H1 (cell line): ENCODE data around the gene ATP5PB. TPM values are rescaled to one million over a fixed set of nuclear protein-coding genes. Genes with fewer than 3 reads are reported as not detected.

Source experiments
- CHD2 ChIP-seq: IDR thresholded peaks from 2 replicates; pipeline ENCODE4 v1.6.1; 2012; ENCODE audit warnings: low read length, improper control_type of control experiment
- CTBP2 ChIP-seq: IDR thresholded peaks from 2 replicates; pipeline ENCODE4 v1.7.0; 2011; ENCODE audit warnings: borderline replicate concordance, mild to moderate bottlenecking, moderate library complexity, mixed read lengths, low read length; ENCODE audit not compliant: insufficient read depth, insufficient read length
- RXRA ChIP-seq: IDR thresholded peaks from 2 replicates; pipeline ENCODE4 v1.6.1; 2011; ENCODE audit warnings: low read depth, mild to moderate bottlenecking, low read length, moderate library complexity; ENCODE audit not compliant: insufficient read depth
- polyA plus RNA-seq, 7 experiments: library from polyadenylated mRNA; depleted of rRNA in 3 of 7; stranded (reverse) in 5 of 7; unstranded in 2 of 7; fragments of >200 nt in 5 of 7; fragments of 200-250 nt in 2 of 7; gene quantifications; 1 replicate in 5 of 7; 2 replicates in 1 of 7; 4 replicates in 1 of 7; pipeline versions ENCODE4 v1.2.1 to v1.2.3, GENCODE V29; 2011 to 2013; ENCODE audit warnings: missing spikeins in 2 of 7, mixed read lengths in 2 of 7
- total RNA-seq: library from RNA; stranded (reverse); fragmentation: NEBNext Ultra II Directional; extraction: Animal tissue kit (Norgen Biotek cat#: 25700); gene quantifications from 2 replicates; pipeline ENCODE4 v1.2.1, GENCODE V29; 2021
- TF ChIP-seq, protein P1 (sequence below): IDR thresholded peaks from 2 replicates; pipeline ENCODE4 v1.6.1; 2011; ENCODE audit warnings: low read length, improper control_type of control experiment

Gene ATP5PB
- total and polyA plus RNA-seq, 2 of the 8 experiments (the other 6 are each of a cell fraction or from before 2014, with no cell fraction given), result 232 to 262 TPM

DNA sequence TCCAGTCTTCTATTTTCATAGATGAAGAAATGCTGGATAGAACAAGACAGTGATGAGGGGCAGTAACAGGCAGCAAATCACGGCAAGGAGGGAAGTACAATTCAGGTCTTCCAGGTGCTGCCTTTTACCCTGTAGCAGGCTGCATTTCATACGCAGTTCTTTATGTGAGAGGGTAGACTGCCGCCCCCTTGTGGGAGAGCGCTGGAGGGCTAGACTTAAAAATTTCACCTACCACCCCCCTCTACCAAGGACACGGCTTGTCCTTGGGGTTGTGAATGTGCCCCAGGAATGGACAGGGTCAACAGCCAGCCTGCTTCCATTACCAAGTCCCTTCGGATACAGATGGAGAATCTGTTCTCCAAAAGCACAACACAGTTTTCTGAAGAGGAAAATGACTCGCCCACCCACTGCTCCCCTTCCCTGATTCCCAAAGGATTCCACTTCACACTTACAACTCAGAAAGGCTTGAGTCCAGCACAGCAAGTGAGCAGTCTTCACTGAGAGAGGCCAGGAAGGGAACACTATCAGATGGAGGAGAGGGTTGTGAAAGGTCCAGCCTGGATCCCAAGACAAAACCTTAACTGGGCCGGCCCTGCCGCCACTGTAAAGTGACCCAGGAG is 7.6 kb upstream of the ATP5PB start (continued):
- TF ChIP-seq CHD2 (0 out of 2 replicates have a peak, but pooled peaks have one; percentile 25), CTBP2 (no peak), RXRA (no peak)
- TF ChIP-seq, protein P1, sequence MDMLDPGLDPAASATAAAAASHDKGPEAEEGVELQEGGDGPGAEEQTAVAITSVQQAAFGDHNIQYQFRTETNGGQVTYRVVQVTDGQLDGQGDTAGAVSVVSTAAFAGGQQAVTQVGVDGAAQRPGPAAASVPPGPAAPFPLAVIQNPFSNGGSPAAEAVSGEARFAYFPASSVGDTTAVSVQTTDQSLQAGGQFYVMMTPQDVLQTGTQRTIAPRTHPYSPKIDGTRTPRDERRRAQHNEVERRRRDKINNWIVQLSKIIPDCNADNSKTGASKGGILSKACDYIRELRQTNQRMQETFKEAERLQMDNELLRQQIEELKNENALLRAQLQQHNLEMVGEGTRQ, result no peak
